Measurements from ENCODE around the gene SERBP1.

SERBP1 gene

DNA sequence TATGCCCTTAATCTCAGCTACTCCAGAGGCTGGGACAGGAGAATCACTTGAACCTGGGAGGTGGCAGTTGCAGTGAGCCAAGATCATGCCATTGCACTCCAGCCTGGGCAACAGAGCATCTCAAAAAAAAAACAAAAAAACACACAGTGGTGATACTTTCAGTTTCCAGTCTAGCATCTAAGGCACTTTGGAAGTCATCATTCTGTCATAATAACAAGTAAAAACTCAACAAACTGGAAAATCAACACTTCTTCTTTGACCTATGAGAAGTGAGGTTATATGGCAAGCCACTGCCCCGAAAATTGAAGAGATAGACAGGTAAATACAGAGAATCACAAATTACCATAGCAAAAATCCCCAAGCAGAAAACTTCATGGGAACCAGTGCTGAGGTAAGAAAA is 70.6 kb downstream of the SERBP1 start:
- DNase-seq: no peak
